Activated CD8-positive, alpha-beta memory T cell treated with anti-CD3 and anti-CD28 coated beads for 4 hours (primary cell): ENCODE results near the gene TNFAIP1.
A peak's percentile ranks its signal among the peaks of the same experiment; 100 is the strongest.

Source experiments
- DNase-seq, 2 donors: peaks; one replicate each; pipeline ENCODE4 v3.0.0-alpha.2; 2020; ENCODE audit warnings: low read depth in 2 of 2

The TNFAIP1 gene

DNA sequence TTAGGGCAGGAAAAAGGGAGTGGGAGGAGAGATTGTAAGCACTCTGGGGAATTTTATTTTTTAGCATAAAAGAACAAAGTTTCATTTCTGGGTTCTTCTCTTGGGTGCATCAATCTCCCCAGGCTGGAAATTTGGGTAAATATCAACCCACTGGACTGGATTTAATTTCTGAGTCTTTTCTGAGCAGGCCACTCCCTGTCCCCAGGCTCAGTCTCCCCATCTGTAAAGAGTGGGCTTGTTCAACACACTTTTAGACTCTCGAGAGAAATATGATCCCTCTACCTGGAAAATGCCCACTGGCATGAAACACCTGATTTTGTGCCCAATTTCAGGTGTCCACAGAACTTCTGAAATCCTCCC is 35.2 kb downstream of the TNFAIP1 start:
- no peak for DNase-seq

DNA sequence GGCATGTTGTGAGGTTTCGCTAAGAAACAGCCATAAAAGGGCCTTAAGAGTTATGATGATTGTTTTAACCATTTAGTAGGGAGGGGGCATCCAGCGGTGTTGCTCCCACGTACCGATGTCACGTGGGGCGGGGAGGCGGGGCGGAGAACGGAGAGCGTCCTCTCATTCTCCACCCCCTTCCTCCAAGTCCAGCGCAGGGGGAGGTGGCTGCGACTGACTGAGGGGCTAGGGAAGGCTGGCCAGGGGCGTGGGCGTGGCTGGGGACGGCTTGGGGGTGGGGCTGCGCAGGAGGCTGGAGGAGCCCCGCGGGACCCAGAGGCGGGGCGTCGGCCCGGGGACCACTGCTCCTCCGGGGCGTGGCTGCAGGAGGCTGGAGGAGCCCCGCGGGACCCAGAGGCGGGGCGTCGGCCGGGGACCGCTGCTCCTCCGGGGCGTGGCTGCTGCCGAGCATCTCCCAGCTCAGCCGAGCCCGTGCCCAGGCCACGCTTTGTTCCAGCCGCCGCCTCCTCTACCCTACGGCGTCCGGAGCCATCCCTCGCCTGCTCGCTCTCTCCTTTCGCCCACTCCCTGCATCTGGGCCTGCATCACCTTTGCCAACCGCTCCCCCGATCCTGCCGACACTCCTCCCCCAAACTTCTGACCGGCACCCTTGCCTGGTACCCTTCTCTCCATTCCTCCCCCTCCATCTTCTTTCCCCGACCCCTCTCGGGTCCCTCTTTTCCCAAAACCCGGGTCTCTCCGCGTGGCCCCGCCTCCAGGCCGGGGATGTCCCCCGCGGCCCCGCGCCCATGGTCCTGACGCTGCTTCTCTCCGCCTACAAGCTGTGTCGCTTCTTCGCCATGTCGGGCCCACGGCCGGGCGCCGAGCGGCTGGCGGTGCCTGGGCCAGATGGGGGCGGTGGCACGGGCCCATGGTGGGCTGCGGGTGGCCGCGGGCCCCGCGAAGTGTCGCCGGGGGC is 36.0 kb downstream of the TNFAIP1 start, which contains the start of gene SARM1:
Gene SARM1, plus strand, starts transcription at position 450 of the 958 bp plus-strand sequence. Its CDS starts 339 bp downstream, at position 789.
- DNase-seq: peak; percentile 65 to 66

DNA sequence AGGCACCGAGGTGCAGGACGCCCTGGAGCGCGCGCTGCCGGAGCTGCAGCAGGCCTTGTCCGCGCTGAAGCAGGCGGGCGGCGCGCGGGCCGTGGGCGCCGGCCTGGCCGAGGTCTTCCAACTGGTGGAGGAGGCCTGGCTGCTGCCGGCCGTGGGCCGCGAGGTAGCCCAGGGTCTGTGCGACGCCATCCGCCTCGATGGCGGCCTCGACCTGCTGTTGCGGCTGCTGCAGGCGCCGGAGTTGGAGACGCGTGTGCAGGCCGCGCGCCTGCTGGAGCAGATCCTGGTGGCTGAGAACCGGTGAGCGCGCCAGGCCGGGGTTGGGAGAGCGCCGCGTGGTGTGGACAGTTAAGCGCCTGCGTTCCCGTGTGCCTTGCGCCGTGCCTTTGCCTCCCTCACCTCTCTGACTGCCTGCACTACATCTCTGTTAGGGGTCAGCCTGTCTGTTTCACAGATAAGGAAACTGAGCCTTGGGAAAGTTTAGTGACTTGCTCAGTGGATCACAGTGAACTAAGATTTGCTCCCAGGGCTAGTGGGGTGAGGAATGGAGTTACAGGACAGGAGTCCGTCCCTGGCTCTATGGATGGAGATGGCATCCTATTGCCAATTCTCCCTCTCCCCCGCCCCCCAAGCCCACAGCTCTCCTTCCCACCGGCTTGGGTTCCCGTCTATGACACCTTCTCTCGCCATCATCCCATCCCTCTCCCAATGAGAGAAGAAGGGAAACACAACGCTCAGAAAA is 36.8 kb downstream of the TNFAIP1 start:
- no peak for DNase-seq

DNA sequence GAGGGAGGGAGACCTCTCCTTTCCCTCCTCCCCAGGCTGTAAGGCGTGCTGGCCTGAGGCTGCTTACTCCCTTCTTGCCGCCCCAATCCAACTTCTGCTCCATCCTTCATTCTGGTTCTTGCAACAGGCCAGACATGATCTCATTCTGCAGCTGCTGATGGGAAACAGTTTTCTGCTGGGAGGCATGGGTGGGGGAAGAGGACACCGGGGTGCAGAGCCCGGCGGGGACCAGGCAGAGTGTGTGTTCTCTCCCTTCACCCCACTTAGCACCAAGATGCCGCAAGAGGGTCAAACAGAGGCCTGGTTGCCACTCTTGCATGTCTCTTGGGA is 37.3 kb downstream of the TNFAIP1 start:
- no peak for DNase-seq

DNA sequence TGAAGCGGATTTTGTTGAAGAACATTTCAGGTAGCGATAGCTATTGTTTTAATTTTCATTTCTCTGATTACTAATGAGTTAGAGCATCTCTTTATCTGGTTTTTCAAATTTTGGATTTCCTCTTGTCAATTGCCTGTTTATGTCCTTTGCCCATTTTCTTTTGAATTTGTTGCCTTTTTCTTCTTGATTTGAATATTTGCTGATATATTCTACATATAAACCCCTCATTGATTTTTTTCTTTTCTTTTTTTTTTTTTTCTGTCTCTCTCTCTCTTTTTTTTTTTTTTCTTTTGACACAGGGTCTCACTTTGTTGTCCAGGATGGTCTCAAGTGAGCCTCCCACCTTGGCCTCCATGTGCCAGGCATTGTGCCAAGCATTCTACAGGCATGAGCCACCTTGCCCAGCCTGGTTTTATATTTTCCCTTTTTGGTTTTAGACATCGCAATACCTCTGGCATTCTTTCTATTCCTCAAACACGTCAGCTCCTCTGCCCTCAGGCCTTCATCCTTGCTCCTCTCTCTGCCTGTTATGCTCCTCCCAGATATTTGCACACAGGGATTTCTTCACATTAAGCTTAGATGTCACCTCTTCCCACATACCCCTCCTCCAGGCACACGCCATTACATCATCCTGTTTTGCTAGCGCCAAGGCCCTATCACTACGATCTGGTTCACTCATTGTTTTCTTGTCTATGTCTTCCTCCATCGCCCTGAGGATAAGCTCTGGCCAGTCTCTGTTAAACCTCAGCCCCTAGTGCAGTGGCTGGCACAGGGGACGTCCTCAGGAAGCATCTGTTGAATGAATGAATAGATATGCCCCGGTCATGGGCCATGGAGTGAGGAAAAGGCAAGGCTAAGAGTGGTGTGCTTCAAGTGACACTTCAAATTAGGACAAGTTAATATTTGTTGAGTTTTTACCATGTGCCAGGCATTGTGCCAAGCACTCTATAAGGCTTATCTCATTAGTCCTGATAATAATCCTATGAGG is 44.5 kb downstream of the TNFAIP1 start:
- no peak for DNase-seq

DNA sequence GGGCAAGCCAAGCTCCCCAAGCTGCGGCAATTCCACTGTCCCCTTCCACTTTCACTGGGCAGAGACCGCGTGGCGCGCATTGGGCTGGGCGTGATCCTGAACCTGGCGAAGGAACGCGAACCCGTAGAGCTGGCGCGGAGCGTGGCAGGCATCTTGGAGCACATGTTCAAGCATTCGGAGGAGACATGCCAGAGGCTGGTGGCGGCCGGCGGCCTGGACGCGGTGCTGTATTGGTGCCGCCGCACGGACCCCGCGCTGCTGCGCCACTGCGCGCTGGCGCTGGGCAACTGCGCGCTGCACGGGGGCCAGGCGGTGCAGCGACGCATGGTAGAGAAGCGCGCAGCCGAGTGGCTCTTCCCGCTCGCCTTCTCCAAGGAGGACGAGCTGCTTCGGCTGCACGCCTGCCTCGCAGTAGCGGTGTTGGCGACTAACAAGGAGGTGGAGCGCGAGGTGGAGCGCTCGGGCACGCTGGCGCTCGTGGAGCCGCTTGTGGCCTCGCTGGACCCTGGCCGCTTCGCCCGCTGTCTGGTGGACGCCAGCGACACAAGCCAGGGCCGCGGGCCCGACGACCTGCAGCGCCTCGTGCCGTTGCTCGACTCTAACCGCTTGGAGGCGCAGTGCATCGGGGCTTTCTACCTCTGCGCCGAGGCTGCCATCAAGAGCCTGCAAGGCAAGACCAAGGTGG is 45.7 kb downstream of the TNFAIP1 start:
- no peak for DNase-seq

DNA sequence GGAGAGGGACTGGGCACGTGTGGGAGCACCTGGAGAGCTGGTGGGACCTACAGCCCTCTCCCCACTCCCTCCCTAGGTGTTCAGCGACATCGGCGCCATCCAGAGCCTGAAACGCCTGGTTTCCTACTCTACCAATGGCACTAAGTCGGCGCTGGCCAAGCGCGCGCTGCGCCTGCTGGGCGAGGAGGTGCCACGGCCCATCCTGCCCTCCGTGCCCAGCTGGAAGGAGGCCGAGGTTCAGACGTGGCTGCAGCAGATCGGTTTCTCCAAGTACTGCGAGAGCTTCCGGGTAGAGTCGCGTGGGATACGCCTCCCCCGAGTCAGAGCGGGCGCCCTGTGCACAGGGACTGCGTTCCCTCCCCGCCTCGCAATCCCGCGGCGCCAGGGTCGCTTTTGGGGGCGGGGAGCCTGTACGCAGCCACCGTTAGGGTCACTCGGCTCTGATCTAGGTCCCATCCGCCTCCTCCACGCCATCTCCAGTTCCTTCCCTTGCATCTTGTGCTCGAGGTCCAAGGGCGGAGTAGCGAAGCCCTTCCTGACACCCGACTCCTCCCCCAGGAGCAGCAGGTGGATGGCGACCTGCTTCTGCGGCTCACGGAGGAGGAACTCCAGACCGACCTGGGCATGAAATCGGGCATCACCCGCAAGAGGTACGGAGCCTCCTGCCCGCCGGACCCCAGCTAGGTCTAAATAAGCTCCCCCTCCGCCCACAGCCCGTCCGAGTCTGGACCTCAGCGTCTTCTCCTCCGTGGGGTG is 48.9 kb downstream of the TNFAIP1 start:
- peak; percentile 24 to 43 for DNase-seq

DNA sequence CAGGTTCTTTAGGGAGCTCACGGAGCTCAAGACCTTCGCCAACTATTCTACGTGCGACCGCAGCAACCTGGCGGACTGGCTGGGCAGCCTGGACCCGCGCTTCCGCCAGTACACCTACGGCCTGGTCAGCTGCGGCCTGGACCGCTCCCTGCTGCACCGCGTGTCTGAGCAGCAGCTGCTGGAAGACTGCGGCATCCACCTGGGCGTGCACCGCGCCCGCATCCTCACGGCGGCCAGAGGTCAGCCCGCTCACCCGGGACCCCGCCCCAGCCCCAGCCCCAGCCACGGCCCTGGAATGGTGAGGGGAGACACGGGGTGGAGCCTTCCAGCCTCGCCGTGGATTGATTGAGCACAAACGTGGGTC is 49.5 kb downstream of the TNFAIP1 start:
- no peak for DNase-seq

DNA sequence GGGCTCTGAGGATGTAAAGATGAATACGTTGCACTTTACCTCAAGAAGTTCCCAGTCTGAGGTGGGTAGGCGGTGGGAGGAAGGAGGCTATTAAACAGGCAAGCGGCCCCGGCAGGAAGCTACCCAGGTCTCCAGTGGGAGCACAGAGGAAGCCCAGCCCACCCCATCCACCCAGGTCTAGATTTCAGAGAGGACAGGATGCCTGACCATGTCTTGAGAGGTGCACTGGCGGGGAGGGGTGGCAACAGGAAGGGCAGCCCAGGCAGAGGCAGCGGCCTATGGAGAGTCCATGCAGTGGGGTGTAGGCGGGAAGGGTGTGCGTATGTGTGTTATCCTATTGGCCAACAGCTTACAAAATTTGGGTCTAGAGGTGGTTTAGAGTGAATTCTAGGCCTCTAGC is 49.8 kb downstream of the TNFAIP1 start:
- no peak for DNase-seq

DNA sequence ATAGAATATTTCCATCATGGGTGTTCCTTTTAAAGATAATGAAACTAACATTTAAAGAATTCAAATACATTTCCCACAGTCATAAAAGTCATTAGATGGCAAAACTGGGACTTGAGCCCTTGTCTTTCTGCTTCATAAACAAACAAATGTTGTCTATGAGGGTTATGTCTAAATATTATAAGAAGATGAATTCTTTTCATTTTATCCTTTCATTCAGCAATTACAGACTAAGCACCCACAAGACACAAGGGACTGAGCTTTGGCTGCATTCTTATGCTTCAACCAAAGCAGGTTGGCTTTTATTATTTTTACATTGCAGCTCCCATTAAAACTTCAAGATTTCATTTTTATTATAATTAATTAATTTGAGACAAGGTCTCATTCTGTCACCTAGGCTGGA is 50.8 kb downstream of the TNFAIP1 start:
- no peak for DNase-seq

DNA sequence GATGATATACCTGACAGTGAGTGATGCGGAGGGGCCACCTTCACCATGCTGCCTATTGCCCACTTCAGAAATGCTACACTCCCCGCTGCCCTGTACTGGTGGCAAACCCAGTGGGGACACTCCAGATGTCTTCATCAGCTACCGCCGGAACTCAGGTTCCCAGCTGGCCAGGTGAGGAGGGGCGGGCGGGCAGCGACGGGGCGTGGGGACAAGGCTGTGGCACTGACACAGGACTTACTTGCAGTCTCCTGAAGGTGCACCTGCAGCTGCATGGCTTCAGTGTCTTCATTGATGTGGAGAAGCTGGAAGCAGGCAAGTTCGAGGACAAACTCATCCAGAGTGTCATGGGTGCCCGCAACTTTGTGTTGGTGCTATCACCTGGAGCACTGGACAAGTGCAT is 52.5 kb downstream of the TNFAIP1 start:
- DNase-seq: no peak

DNA sequence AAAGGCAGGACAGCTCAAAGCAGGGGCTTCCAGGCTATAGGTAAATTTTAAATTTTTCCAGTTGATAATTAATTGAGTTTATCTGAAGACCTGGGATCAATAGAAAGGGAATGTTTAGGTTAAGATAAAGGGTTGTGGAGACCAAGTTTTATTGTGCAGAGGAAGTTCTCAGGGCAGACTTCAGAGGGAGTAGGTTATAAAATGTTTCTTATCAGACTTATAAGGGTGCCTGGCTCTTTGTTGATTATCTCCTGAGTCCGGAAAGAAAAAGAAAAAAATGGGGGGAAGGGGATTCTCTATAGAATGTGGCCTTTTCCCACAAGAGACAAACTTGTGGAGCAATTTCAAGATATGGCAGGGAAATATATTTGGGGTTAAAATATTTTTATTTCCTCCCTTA is 54.6 kb downstream of the TNFAIP1 start:
- DNase-seq: no peak

DNA sequence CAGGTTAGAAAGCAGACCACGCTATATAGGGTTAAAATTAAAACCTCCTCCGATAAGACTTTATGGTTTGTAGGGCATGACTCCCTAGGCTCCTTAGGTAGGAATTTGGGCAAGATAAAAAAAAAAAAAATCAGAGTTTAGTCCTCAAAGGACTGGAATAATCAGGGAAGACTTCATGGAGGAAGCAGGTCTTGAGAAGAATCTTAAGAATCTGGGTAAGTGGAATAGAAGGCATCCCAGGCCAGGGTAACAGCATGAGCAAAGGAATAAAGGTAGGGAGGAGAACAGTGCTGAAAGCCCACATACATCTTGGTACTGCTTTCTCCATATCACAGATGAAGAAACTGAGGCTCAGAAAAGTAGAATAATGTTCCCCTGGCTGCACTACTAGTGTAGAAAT is 55.0 kb downstream of the TNFAIP1 start:
- DNase-seq: no peak

DNA sequence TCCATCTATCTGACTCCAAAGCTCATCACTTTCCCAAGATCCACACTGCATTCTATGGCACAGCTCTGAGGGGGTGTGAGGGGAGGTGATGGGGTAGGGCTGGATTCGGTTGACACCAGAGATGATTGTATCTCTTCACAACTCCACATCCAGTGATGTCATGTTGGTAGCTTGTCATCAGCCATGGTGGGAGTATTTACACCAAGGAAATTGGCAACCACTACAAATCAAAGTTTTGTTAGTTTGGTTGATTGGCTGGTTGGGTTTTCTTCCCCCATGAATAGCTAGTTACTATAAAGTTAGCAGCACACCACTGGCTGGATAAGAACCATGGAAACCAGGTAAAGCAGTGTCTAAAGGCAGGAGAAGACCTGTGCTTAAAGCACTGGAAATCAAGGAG is 55.4 kb downstream of the TNFAIP1 start:
- DNase-seq: no peak

DNA sequence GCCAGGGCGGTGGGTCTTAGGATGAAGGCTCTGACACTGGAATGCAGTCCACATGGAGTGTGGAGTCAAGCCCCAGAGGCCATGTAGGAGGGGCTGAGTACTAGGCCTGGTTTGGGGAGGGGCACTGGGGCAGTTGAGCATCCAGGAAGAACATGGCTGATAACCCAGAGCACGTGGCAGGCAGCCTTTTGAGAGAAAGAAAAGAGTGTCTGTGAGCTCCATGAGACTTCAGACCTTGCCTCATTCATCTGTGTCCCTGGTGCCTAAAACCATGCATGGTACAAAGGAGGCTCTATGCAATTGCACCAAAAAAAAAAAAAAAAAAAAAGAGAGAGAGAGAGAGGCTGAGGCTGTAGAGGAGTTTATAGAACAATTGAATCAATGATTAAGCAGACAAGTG is 55.8 kb downstream of the TNFAIP1 start:
- no peak for DNase-seq

DNA sequence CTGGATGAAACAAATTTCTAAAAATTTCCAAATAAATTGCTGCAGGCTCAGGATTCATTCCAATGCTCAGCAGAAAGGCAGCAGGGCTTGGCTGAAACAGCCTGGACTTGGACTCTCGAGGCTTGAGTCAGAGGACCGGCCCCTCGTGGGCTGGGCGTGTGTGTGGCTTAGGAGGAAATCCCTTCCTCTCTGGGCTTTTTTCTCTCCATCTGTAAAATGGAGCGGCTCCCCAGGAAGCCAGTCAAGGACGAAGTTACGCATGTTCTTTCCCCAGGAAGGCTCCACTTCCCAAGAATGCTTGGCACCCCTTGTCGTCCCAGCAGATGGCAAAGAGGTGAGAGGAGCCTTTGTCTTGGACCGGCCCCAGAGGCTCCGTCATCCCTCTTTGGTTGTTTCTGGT is 56.9 kb downstream of the TNFAIP1 start:
- DNase-seq: no peak

DNA sequence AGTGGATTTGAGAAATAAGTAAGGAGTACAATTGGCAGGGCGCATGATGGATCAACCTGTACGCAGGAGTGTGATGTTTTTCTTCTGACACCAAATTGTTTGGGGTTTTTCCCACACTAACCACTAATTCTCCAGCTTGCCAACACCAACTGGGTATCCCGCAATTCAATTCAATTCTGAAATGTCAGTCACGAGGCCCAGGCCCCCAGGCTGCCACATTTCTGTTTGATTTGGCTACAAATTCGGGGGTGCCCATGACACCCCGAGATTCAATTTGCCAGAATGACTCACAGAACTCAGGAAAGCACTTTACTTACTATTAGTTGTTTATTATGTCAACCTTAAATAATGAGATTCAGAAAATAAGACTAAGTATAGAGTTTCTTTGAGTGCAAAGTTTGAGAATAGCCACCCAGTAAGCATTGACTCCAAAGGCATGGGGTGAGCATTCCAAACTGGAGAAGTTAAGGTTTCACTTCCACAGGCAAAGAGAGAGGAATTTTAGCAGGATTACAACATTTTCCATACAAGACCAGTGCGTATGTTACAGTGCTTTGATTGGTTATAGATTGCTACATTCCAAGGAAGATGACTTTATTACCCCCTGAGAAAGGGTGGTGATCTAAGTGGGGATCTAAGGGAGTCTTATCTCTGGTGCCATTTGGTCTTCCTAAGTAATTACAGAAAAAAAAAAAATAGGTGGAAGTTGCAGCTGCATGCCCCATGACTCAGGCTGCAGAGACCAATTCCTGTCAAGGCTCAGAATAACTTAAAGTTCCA is 59.0 kb downstream of the TNFAIP1 start:
- no peak for DNase-seq

DNA sequence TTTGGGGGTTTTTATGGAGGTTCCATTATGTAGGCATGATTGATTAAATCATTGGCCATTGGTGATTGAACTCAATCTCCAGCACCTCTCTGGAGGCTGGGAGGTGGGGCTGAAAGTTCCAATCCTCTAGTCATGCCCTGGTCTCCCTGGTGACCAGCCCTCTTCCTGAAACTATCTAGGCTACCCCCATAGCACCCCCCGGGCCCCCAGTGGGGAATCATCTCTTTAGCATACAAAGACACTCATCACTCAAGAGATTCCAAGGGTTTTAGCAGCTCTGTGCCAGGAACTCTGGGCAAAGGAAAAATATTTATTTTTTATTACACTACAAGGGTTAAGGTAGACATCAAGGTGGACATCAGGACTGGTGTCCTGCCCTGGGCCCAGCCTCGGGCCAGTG is 59.9 kb downstream of the TNFAIP1 start:
- no peak for DNase-seq

DNA sequence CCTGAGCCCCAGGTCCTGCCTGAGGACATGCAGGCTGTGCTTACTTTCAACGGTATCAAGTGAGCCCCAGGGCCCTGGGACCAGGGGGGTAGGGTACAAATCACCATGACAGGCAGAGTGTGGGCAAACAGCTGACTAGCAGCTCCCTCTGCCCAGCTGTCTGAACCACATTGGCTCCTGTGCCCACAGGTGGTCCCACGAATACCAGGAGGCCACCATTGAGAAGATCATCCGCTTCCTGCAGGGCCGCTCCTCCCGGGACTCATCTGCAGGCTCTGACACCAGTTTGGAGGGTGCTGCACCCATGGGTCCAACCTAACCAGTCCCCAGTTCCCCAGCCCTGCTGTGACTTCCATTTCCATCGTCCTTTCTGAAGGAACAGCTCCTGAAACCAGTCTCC is 60.4 kb downstream of the TNFAIP1 start:
- DNase-seq: no peak
